ENCODE measurements around the gene WASHC3.

GRCh38 chr12:102054345-102054744 lies 7.4 kb downstream of the WASHC3 start:
- TF ChIP-seq CTCF (conservative IDR thresholded peaks at IDR 0.05; ENCODE audit: low read length) = no peak
- TF ChIP-seq EZH2phosphoT487 (IDR thresholded peaks at IDR 0.05; ENCODE audit: borderline replicate concordance, low read depth, low read length) = no peak

Measured in OCI-LY7 (cell line).